Stimulated activated CD8-positive, alpha-beta memory T cell treated with anti-CD3 and anti-CD28 coated beads, Interleukin-7, amount 100 ng/mL, for 4 hours (primary cell): Measurements from ENCODE around the gene PTPRCAP.

Experiments
- DNase-seq, 2 donors: peaks; one replicate each; pipeline ENCODE4 v3.0.0-alpha.2; 2020; ENCODE audit warnings: low read depth in 2 of 2

PTPRCAP gene

GRCh38 chr11:67441098-67441563 lies 3.6 kb upstream of the PTPRCAP start:
- DNase-seq = no peak

- DNase-seq = no peak
These were observed 3.0 kb upstream of the PTPRCAP start for GRCh38 chr11:67440229-67441097.

DNA sequence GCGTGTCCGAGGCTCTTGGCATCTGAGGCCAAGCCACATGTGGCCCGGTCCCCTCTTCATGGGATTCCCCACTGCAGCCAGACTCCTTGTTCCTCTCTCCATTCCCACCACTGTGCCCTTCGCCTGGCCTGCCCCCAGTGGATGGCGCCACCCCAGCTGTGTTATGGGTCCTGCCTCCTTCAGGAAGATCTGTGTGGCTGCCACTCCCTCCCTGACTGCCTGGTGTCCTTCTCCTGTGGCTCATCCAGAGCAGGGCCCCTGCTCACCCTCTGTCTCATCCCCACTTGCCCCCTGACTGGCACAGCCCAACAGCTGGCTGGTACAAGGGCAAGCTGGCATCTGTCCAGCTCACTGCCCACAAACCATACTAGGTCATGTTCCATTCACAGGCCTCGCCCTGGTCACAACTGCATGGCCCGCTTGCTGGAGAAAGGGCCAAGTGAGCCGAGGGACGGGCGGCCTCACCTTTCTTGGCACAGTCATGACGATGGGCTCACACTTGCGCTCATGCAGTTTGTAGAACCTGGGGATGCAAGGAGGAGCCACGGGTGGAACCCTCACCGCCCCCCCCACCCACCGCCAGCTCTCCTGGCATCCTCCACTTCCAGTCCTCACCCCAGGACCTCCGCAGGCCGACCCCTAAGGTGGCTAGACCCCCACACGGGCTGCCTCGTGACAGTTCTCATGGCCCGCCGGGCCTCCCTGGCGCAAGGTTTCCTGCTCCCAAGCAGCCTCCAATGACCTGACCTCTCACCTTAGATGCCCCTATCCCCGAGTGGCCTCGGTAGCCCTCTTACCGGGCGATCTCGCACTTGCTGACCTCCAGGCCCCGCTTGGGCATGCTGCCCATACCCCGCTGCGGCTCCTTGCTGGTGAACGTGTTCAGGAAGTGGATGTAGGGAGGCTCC lies 2.1 kb upstream of the PTPRCAP start:
- DNase-seq = no peak

DNA sequence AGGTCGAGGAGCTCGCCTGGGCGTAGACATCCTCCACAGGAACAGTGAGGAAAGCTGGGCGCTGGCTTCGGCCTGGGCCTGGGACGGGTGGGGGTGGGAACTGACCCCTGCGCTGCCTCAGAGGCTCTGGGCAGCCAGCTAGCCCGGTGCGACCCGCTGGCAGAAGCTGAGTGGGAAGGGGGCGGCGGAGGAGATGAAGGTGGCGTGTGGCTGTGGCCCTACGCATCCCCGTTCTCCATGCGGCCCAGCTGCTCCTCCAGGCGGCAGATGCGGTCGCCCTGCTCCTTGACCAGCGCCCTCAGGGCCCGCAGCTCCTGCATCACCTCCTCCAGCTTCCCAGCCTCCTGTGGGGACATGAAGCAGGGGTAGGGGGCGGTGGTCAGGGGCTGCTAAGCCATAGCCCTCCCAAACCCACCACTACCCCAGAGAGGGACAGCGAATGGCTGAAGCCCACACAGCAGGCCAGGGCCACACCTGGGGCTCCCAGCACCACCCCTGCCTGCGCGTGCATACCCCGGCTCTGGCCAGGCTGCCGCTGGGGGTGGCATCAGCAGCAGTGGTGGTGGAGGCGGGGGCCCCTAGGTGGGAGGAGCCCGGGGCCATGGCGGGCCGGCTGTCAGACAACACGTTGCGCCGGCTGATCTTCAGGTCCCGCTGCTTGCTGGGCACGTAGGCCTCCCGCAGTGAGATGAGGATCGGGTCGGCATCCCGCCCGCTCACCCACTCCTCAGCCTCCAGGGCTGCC lies 848 bp upstream of the PTPRCAP start:
- peak; percentile 43 to 70 for DNase-seq

DNA sequence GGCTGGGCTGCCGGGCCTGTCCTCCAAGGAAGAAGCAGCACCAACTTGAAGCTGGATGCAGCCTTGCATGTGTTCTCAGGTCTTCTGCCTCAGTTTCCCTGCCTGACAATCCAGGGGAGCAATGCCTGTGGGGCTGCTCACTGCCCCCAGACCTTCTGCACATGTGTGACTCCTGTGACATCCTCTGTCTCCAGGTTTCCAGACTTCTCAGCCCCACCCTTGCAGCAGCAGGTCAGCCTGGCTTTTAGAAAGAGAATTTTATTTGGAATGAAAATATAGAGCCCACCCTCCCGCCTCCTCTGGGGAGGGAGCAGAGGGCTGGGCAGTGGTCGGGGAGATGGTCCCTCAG lies 301 bp upstream of the PTPRCAP start:
- DNase-seq = no peak

GRCh38 chr11:67436459-67437081 lies 912 bp downstream of the PTPRCAP start:
- peak; percentile 43 to 60 for DNase-seq

GRCh38 chr11:67435727-67436458 lies 1.6 kb downstream of the PTPRCAP start:
- DNase-seq = no peak

DNA sequence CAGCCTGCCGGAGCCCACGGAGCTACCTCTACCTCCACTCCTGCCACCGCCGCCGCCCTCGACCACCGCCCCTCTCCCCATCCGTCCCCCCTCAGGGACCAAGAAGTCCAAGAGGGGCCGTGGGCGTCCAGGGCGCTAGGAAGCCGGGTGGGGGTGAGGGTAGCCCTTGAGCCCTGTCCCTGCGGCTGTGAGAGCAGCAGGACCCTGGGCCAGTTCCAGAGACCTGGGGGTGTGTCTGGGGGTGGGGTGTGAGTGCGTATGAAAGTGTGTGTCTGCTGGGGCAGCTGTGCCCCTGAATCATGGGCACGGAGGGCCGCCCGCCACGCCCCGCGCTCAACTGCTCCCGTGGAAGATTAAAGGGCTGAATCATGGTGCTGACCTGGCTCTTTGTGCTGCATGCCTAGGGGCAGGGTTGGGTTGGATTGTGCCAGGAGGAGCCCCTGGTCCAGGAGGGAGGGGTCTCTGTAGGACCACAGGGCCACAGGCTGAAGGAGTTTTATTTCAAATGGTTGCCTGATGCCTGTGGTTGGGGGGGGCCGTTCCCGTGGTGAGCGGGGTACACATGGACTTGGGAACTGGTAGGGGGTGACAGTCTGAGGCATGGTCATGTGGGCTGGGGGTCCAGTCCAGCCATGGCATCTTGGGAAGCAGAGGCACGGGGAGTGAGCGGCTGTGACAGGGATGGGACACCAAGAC lies 2.3 kb downstream of the PTPRCAP start:
- DNase-seq = peak in 1 of 2 donors; percentile 47

GRCh38 chr11:67434395-67434881 lies 3.0 kb downstream of the PTPRCAP start:
- DNase-seq = no peak

GRCh38 chr11:67433536-67434394 lies 3.7 kb downstream of the PTPRCAP start:
- no peak for DNase-seq

DNA sequence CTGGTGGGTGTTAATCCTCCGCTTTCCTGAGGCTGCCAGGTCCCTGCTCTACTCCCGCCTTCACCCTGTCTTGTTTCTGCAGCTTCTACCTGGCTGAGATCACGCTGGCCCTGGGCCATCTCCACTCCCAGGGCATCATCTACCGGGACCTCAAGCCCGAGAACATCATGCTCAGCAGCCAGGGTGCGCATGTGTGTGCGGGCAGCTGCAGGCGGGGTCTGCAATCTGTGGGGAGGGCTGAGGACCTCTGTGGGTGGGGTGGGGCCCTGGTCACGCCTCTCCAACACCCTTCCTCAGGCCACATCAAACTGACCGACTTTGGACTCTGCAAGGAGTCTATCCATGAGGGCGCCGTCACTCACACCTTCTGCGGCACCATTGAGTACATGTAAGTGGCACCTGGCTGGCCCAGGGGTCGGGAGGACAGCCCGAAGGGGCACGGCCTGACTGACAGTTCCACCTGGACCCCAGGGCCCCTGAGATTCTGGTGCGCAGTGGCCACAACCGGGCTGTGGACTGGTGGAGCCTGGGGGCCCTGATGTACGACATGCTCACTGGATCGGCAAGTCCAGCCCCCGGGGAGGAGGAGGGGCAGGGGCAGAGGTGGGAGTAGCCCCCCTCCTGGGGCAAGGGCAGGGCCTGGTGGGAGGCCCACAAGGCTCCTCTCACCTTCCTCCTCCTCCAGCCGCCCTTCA lies 4.7 kb downstream of the PTPRCAP start:
- no peak for DNase-seq

- DNase-seq = no peak
These were observed 5.9 kb downstream of the PTPRCAP start for GRCh38 chr11:67431346-67432249.

GRCh38 chr11:67429722-67430121 lies 7.8 kb downstream of the PTPRCAP start:
- no peak for DNase-seq

DNA sequence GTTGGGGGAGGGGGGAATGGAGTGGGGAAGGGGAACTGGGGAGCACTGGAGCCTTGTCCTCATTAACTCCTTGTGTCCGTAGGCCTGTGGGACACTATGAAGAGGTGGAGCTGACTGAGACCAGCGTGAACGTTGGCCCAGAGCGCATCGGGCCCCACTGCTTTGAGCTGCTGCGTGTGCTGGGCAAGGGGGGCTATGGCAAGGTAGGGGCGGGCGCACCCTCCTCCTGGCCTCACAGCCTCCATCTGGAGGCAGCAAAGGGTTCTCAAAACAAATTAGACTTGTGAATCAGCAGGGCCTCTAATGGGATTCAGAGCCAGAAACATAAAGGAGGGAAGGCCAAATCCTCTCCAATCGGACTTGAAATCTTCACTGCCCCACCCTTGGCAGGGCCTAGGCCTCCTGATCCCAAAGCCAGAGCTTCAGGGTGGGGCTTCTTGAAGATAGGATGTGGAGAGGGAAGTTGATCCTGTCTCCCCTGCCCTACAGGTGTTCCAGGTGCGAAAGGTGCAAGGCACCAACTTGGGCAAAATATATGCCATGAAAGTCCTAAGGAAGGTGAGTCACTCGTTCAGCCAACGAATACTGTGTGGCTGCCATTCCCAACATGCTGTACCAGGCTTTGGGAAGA lies 8.3 kb downstream of the PTPRCAP start:
- DNase-seq = no peak

GRCh38 chr11:67428052-67429001 lies 9.2 kb downstream of the PTPRCAP start, which contains the start of gene RPS6KB2:
RPS6KB2 (plus strand) TSS chr11:67428494; CDS start chr11:67428546, 52 bp downstream.
- DNase-seq = peak; percentile 97 to 99
